CD1c-positive myeloid dendritic cell (primary cell): ENCODE measurements around the gene TEX50.
"Not testable (repeated sequence)": the region's sequence is repeated elsewhere in the genome, so short reads cannot be mapped to it uniquely, and the experiment has no call there.

Experiments used
- DNase-seq: peaks from one replicate; pipeline ENCODE4 v3.0.0-alpha.2; 2016; ENCODE audit errors: extremely low spot score

Gene TEX50

DNA sequence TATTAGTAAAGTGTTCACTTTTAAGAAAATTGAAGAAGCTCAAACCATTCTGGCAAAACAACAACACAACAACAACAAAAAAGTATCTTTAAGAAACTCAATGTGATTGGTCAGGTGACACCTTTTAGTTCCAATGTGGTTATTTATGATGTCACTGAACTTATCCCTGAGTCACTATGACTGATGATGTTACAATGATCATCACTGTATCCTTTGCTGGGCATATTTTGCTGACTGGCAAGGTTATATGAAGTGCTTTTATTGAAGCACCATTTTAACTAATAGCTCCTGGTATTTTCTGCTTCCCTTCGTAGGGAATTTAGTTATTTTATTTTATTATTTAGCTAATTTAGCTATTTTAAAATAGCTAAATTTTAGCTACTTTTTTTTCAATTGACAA is at the start of gene TEX50:
Gene TEX50 (plus strand): TSS at position 223 of the 400 bp plus-strand sequence. CDS start 184 bp downstream, outside the sequence.
- DNase-seq: no peak

DNA sequence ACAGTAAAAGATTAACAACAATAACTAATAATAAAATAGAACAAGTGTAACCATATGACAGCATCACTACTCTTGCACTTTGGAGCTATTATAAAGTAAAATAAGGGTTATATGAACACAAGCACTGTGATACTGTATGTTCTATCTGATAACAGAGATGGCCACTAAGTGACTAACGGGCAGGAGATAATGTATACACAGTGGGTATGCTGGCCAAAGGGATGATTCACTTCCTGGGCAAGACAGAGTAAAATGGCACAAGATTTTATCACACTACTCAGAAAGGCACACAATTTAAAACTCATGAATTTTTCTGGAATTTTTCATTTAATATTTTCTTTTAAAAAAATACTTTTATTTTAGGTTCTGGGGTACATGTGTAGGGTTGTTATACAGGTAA is 44.6 kb upstream of the TEX50 start:
- DNase-seq: no peak

GRCh38 chr1:173591138-173591537 is 44.0 kb upstream of the TEX50 start:
- DNase-seq: not testable (repeated sequence)

DNA sequence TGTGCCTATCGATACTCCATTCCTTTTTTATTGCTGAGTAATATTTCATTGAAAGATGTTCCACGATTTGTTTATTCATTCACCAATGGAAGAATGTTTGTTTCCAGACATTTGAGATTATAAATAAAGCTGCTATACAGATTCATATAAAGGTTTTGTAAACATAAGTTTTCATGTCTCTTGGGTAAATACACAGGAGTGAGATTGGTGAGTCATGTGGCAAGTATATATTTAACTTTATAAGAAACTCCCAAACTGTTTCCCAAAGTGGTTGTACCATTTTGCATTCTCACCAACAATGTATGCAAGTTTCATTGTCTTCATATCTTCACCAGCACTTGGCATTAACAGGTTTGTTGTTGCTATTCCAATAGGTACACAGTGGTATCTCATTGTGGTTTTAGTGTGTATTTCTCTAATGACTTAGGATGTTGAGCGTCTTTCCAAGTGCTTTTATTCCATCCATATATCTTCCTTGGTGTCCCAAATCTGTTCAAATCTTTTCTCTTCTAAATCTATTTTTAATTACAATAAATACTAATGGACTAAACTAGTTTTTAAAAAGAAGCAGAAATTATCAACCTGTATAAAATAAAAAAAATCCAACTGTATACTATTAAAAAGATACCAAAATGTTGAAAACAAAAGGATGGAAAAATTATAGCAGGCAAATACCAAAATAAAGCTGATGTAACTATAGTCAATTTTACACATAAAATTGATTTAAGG is 38.9 kb upstream of the TEX50 start:
- DNase-seq: no peak

DNA sequence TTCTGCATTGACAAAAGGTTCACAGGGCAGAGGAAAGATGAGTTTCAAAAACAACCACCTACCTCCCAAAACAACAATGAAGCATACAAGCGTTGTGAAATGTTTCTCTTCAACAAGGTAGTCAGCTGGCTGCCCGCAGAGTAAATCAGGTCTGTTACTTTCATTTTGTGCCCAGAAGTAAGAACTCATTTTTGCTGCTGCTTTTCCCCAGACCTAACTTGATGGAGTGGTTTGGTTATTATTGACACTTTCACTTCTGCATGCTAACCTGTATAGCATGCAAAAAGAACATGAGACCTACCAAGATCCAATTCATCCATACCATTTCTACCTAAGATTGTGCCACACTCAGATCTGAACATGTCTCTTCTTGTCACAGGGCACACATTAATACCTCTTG is 33.5 kb upstream of the TEX50 start:
- no peak for DNase-seq

DNA sequence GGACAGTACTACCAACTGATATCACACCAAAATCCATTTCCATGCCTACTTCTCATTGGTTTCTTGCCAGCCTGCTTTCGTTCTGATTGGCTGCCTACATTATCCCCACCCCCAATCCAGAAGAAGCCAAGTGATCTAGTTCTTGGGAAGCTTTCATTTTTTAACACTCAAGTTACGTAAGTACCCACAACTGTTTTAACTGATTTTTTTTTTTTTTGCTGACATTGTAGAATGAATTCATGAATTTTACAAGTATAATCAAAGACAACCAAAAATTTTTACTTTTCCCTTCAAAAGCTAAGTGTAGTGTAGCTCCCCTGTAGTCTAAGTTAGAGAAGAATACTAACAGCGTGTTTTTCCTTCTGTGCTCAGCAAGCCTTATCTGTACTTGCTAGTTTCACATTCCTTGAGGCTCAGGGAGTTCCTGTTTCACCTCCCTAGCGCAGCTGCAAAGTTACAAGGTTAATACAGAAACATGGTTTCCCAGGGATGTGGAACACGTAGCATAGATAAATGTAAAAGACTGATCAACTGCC is 32.0 kb upstream of the TEX50 start, which contains the start of gene SLC9C2:
Gene SLC9C2 (minus strand): TSS at position 17 of the 536 bp plus-strand sequence. CDS start 1,296 bp downstream, outside the sequence.
- DNase-seq: peak; percentile 2

- no peak for DNase-seq
These were observed 26.5 kb upstream of the TEX50 start for GRCh38 chr1:173608503-173609216.

DNA sequence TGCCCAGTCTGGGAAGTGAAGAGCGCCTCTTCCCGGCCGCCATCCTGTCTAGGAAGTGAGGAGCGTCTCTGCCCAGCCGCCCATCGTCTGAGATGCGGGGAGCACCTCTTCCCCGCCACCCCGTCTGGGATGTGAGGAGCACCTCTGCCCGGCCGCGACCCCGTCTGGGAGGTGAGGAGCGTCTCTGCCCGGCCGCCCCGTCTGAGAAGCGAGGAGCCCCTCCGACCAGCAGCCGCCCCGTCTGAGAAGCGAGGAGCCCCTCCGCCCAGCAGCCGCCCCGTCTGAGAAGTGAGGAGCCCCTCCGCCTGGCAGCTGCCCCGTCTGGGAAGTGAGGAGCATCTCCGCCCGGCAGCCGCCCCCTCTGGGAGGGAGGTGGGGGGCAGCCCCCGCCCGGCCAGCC is 22.1 kb upstream of the TEX50 start:
- DNase-seq: not testable (repeated sequence)

- no peak for DNase-seq
These were observed 18.3 kb upstream of the TEX50 start for GRCh38 chr1:173616859-173617258.

DNA sequence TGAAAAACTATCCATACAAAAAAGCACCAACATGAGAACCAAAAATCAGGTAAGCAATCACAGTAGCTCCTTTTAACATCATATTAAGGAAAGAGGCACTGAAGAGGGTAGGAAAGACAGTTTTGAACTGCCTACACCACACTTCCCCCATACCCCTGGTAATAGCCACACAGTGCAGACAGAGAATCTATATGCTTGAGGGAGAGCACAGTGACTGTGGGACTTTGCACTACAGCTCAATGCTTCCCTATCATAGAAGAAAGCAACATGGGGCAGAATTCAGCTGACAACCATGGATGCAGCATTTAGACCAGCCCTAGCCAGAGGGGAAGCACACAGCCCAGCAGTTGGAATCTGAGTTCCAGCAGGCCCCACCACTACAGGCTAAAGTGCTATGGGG is 7.9 kb upstream of the TEX50 start:
- no peak for DNase-seq

DNA sequence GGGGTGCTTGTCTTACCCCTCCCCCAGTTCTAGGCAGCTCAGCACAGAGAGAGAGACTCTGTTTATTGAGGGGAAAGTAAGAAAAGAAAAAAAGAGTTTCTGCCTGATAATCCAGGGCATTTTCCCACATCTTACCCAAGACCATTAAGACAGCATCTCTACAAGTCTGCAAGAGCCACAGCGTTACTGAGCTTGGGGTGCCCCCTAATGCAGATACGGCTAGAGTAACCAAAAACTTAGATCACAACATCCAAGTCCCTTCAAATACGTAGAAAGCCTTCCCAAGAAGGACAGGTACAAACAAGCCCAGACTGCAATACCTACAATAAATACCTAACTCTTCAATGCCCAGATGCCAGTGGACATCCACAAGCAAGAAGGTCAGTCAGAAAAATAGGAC is 6.2 kb upstream of the TEX50 start:
- no peak for DNase-seq

DNA sequence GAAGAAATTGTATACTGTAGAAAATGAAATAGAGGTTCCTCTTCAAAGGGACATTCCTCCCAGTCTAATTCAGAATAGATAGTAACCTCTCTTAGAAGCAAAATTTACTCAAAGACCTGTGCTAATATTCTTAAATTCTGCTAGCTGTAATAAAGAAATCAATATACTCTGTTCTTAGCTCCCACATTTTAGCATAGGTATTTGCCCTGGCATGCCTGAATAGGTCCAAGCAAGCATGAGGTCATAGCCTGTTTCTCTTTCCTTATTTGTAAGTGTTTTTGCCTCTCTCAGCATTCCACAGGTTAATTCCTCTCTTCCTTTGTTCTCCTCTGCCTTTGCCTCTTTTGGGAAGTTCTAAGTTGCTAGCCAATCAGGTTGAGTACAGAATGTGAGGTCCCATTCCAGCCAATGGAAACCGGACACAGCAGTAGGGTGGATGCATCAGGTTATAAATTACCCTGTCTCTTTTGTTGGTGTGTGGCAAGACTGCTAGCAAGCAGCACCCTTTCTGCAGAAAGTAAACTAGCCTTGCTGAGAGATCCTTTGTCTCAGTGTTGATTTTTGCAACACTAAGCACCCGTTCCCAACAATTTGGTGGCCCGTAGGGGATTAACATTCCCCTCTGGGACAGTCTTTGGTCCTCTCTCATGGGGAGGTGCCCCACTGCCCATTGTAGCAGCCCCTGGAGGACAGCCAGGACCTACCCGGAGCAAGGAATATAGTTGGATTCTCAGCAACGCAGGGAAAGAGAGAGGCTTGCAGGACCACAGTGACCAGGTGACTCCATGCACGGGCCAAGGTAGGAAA is 2.3 kb downstream of the TEX50 start:
- DNase-seq: not testable (repeated sequence)

DNA sequence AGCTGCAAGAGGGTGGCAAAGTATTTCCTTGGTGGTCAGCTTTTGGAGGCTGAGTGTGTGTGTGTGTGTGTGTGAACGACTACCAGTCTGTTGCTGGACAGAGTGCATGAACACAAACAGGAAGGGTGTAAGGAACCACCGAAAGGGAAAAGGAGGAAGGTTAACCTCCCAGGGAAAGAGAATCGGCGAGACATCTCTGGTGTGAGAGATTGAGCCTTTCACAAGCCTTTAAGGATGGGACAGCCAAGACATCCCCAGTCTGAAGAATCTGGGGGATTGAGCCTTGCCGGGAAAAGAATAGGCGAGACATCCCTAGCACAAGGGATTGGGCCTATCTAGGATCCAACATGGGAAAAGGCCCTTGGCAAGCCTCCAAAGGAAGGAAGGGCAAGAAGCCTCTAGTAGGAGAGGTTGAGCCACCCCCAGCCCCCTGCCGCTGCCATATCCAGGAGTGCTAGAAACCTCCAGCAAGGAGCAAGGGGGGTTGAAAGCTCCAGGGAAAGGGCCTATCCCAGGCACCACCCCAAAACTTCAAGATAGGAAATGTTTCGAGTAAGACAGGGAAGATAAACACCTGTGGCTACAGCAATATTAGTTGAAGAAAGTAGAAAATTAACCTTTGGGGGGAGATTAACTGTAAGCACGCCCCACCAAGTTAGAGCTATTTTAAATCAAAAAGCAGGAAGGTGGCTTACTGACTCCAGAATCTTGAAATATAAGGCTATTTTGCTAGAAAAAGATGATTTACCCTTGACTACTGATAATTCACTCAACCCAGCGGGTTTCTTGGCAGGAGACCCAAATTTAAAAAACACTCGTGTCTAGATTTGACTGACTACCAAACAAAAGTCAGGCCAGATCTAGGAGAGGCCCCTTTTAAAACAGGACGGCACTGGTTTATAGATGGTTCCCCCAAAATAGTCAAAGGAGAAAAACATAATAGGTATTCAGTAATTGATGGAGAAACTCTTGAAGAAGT is 3.2 kb downstream of the TEX50 start:
- DNase-seq: no peak

GRCh38 chr1:173639102-173639501 is 4.0 kb downstream of the TEX50 start:
- DNase-seq: no peak

DNA sequence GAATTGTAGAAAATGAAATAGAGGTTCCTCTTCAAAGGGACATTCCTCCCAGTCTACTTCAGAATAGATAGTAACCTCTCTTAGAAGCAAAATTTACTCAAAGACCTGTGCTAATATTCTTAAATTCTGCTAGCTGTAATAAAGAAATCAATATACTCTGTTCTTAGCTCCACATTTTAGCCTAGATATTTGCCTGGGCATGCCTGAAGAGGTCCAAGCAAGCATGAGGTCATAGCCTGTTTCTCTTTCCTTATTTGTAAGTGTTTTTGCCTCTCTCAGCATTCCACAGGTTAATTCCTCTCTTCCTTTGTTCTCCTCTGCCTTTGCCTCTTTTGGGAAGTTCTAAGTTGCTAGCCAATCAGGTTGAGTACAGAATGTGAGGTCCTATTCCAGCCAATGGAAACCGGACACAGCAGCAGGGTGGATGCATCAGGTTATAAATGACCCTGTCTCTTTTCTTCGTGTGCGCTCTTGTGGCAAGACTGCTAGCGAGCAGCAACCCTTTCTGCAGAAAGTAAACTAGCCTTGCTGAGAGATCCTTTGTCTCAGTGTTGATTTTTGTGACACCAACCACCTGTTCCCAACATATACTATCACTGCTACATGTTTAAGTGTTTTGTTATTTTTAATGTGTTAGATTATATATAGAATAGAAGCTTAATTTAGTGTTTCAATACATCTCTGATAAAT is 7.5 kb downstream of the TEX50 start:
- DNase-seq: not testable (repeated sequence)

GRCh38 chr1:173646656-173647055 is 11.5 kb downstream of the TEX50 start:
- DNase-seq: no peak

GRCh38 chr1:173648880-173649605 is 13.9 kb downstream of the TEX50 start:
- no peak for DNase-seq

DNA sequence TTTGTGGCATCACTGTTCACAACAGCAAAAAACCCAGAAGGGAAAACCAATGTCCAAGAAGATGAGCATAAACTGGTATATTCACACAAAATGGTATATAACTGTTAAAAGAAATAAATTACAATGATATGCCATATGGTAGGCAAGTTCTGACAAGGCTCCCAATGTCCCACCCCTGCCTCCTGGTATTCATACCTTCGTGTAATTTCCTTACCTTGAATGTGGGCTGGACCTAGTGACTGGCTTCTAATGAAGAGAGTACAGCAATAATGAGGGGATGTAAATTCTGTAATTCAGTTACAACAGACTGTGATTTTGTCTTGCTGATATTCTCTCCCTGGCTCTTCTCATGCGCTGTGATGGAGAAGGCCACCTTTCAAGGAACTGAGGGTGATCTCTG is 25.2 kb downstream of the TEX50 start:
- DNase-seq: no peak

GRCh38 chr1:173661271-173661670 is 26.1 kb downstream of the TEX50 start:
- no peak for DNase-seq

GRCh38 chr1:173661763-173662162 is 26.6 kb downstream of the TEX50 start:
- DNase-seq: no peak
